ENCODE results near the gene FGB.

DNA sequence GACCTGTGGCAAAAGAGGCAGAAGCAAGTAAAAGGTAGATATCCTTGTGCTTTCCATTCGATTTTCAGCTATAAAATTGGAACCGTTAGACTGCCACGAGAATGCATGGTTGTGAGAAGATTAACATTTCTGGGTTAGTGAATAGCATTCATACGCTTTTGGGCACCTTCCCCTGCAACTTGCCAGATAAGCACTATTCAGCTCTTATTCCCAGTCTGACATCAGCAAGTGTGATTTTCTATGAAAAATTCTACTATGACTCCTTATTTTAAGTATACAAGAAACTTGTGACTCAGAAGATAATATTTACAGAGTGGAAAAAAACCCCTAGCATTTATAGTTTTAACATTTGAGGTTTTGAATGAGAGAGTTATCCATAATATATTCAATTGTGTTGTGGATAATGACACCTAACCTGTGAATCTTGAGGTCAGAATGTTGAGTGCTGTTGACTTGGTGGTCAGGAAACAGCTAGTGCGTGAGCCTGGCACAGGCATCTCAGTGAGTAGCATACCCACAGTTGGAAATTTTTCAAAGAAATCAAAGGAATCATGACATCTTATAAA, 3.9 kb downstream of the FGB start:
- TF ChIP-seq DDIT3 (CRISPR knock-in tag; IDR thresholded peaks at IDR 0.05) (no peak), EZH2 (conservative IDR thresholded peaks at IDR 0.05; ENCODE audit: low read depth, low read length) (no peak), IKZF4 (CRISPR knock-in tag; IDR thresholded peaks at IDR 0.05; ENCODE audit: borderline replicate concordance, low read depth, not compliant biosample characterization) (no peak), ZNF274 (CRISPR knock-in tag; IDR thresholded peaks at IDR 0.05) (no peak), MTA1 (CRISPR knock-in tag; IDR thresholded peaks at IDR 0.05; ENCODE audit: borderline replicate concordance) (no peak), POLR2A (IDR thresholded peaks at IDR 0.05; ENCODE audit: insufficient read depth in 1 of 2, low read depth in 2 of 2, low read length in 2 of 2) (no peak), CTCF (CRISPR knock-in tag; IDR thresholded peaks at IDR 0.05) (no peak)
- TF ChIP-seq, protein P1, sequence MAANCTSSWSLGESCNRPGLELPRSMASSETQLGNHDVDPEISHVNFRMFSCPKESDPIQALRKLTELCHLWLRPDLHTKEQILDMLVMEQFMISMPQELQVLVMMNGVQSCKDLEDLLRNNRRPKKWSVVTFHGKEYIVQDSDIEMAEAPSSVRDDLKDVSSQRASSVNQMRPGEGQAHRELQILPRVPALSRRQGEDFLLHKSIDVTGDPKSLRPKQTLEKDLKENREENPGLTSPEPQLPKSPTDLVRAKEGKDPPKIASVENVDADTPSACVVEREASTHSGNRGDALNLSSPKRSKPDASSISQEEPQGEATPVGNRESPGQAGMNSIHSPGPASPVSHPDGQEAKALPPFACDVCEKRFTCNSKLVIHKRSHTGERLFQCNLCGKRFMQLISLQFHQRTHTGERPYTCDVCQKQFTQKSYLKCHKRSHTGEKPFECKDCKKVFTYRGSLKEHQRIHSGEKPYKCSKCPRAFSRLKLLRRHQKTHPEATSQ (CRISPR knock-in tag; IDR thresholded peaks at IDR 0.05; ENCODE audit: borderline replicate concordance), result no peak
